ENCODE results near the gene LRRC27.

Gene LRRC27

DNA sequence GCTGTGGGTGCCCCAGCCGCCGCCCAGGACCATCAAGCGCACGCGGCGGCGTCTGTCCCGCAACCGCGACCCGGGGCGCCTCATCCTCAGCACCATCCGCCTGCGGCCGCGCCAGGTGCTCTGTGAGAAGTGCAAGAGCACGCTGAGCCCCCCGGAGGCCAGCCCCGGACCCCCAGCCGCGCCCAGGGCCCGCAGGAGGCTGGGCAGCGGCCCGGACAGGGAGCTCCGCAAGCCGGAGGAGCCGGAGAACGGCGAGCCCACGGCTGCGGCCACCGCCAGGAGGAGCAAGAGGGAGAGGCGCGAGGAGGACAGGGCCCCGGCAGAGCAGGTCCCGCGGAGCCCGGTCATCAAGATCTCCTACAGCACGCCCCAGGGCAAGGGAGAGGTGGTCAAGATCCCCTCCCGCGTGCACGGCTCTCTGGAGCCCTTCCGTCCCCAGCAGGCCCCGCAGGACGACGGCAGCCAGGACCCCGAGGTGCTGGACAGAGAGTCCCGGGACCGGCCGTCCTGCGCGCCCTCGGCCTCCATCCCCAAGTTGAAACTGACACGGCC lies 73.0 kb downstream of the LRRC27 start:
- DNase-seq = no peak

GRCh38 chr10:132405463-132405991 lies 73.5 kb downstream of the LRRC27 start:
- no peak for DNase-seq

- DNase-seq = no peak
Measured at GRCh38 chr10:132406181-132406580, 74.2 kb downstream of the LRRC27 start.

DNA sequence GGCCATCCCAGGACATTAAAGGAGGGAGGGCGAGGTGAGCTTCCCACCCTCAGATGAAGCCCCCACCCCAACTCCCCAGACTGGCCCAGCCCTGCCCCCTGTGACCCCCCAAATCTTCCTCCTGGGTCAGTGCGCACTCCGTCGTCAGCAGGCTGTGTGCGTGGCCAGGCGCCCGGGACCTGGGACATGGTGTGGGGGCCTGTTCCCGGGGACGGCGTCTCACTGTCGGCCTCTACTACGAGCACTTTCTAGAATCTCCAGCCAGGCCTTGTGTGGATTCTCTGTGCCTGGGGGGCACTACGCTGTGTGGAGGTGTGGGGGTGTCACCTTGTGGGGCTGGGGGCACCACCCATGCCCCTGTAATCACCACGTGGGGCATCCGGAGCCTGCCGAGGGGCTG lies 74.8 kb downstream of the LRRC27 start:
- DNase-seq = no peak

DNA sequence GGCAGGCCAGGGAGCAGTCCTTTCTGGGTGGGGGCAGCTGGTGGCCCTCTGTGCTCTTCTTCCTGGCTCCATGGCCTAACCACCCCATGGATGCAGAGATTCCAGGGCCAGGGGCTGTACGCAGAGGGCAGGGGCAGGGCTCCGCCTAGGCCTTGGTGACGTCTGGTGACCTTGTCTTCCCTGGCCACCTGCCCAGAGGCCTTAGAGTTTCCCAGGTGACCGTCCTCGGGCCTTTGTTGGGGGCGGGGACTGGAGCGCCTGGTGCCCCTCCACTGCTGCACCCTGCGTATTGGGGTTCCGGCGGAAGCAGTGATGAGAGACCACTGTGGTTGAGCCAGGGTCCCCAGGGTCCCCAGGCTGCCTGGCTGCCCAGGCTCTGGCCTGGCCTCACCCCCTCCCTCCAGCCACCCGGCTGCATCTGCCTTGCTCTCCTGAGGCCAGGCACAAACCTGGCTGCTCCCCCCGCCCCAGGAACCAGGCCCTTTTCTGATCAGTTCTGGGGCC lies 75.3 kb downstream of the LRRC27 start:
- DNase-seq = no peak

DNA sequence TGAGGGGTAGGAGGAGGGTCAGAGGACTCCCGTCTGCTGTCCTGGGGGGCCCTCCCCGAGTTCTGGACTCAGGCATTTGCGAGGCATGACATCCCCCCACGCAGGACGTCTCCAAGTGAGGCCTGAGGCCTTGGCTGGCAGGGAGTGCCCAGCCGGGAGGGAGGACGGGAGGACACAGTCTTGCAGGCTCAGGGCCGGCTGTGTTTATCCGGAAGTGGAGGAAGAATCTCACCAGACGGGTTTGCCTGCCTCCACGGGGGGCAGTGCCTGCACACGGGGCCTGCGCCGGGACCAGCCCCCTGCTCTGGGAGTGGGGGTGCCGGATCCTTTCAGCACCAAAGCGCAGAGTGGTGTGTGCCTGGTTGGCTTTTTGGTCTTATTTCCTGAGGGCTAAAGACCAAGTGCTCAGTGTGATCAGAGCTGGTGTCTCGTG lies 75.9 kb downstream of the LRRC27 start:
- DNase-seq = peak in 2 of 3 donors; percentile 51 to 65

DNA sequence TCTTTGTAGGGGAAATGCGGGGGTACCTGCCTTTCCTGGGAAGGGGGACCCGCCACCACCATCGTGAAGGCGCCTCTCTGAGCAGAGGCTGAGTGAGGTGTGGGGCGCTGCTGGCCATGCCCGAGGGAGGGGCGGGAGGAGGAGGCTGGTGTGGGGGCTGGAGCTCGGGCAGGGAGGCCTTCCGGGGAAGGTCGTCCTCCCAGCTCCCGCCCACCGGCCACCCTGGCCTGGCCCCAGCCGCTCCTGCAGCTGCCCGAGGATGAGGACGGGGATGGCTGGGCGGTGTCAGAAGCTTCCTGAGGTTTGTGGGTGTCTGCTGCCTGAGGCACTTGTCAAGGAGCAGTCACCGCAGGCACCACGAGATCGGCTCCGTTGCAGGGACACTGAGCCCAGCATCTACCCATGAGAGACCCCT lies 76.4 kb downstream of the LRRC27 start:
- DNase-seq = no peak

GRCh38 chr10:132408823-132409666 lies 77.1 kb downstream of the LRRC27 start:
- DNase-seq = no peak

DNA sequence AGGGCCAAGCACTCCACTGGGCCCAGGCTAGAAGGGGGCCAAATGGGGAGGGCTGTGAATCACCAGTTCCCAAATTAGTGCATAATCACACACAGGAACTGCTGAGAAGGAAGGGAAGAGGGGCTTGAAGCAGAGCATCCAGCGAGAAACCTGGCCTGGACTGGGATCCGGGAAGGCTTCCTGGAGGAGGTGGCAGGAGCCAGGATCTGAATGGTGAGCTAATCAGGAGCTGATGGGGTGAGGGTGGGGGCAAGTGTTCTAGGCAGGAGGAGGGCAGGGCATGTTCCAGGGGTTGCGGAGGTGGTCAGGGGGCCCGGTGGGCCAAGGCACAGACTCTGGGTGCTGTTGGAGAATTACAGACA lies 77.7 kb downstream of the LRRC27 start:
- DNase-seq = no peak

GRCh38 chr10:132410056-132410778 lies 78.2 kb downstream of the LRRC27 start:
- no peak for DNase-seq

GRCh38 chr10:132410779-132411532 lies 79.0 kb downstream of the LRRC27 start:
- DNase-seq = no peak

DNA sequence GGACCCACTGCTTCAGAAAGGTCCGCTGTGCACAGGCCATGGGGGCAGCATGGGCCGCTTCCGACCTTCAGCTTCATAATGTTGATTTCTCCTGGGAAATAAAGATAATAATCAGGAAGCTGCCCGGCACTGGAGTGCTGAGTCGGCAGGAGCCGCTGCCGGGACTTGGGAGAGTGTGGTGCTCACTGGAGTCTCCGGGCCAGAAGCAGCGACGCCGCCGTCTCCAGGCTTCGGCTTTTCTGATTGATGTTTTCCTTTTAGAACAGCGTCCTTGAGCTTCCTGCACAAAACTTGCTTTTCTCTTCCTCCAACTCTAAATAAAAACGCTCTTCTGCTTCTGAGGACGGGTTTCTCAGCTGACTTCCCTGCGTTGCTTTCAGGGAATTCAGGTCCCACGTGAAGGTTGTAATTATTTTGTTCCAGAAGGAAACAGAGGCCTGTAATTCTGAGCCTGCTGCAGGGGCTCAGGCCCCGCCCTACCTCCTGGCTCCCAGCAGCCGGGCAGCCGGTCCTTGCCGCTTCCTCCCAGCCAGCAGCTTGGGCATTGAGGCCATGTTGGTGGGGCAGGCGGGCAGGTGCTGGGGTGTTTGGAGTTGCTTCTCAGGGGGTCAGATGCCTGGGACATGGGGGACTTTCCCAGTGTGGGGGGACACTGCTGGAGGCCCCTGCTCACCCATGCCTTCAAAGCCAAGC lies 79.7 kb downstream of the LRRC27 start:
- DNase-seq = peak in 1 of 3 donors; percentile 59

- DNase-seq = peak; percentile 80 to 87 (median 86)
Measured at GRCh38 chr10:132412316-132413192, 80.6 kb downstream of the LRRC27 start.

- DNase-seq = no peak
Measured at GRCh38 chr10:132413226-132414205, 81.5 kb downstream of the LRRC27 start.

- DNase-seq = no peak
Measured at GRCh38 chr10:132414402-132415016, 82.5 kb downstream of the LRRC27 start.

- DNase-seq = no peak
Measured at GRCh38 chr10:132415255-132415654, 83.3 kb downstream of the LRRC27 start.

DNA sequence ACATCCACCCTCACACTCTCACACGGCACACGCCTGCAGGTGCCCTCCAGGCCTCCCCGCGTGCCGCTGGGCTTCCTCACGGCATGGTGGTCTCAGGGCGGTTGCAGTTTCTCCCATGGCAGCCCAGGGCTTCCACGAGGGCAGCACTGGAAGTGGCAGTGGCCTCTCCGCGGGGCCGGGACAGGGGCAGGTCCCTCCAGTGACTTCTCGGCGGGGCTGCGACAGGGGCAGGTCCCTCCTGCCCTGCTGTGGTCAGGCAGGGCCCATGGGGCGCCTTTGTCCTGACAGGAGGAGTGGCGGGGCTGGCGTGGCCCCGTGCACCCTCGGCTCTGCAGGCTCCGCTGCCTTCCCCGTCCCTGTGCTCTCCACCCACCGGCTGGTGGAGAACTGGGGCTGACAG lies 84.0 kb downstream of the LRRC27 start:
- DNase-seq = no peak

GRCh38 chr10:132416566-132417256 lies 84.7 kb downstream of the LRRC27 start:
- DNase-seq = no peak
